ENCODE data around the gene ANXA5.

Gene ANXA5

GRCh38 chr4:121714548-121714947, 17.8 kb upstream of the ANXA5 start:
- ATAC-seq (ENCODE audit: low read depth), result no peak
- no peak overlapping the region for H3K4me3 ChIP-seq (ENCODE audit: severe bottlenecking)
- no peaks in the 10 kb centered on the region for H3K36me3 ChIP-seq (ENCODE audit: low read depth)
- H3K9me3 ChIP-seq (ENCODE audit: severe bottlenecking), result no peaks in the 10 kb centered on the region
- no peak overlapping the region for H3K27ac ChIP-seq (ENCODE audit: poor library complexity, severe bottlenecking)
- H3K27me3 ChIP-seq (ENCODE audit: insufficient read depth, poor library complexity, severe bottlenecking), result no peaks in the 10 kb centered on the region
- DNase-seq (ENCODE audit: low spot score), result no peak
- H3K4me1 ChIP-seq (ENCODE audit: insufficient read depth, poor library complexity, severe bottlenecking), result peaks cover 17% of the 10 kb centered on the region
- no peak for TF ChIP-seq CTCF (IDR thresholded peaks at IDR 0.05; ENCODE audit: poor library complexity, severe bottlenecking)

- TF ChIP-seq CTCF (IDR thresholded peaks at IDR 0.05; ENCODE audit: poor library complexity, severe bottlenecking), result no peak
- H3K36me3 ChIP-seq (ENCODE audit: low read depth), result no peaks in the 10 kb centered on the region
- DNase-seq (ENCODE audit: low spot score) (no peak), ATAC-seq (ENCODE audit: low read depth) (no peak)
- peak overlapping the region; percentile 80 for H3K27ac ChIP-seq (ENCODE audit: poor library complexity, severe bottlenecking)
- H3K27me3 ChIP-seq (ENCODE audit: insufficient read depth, poor library complexity, severe bottlenecking), result no peaks in the 10 kb centered on the region
- no peak overlapping the region for H3K4me3 ChIP-seq (ENCODE audit: severe bottlenecking)
- H3K9me3 ChIP-seq (ENCODE audit: severe bottlenecking), result no peaks in the 10 kb centered on the region
- H3K4me1 ChIP-seq (ENCODE audit: insufficient read depth, poor library complexity, severe bottlenecking), result peaks cover 17% of the 10 kb centered on the region
These were observed 16.0 kb upstream of the ANXA5 start for GRCh38 chr4:121712783-121713182.

- ATAC-seq (ENCODE audit: low read depth), result peak; percentile 39; the same call in 2 of the 3 replicates
- Histone ChIP-seq H3K4me3 (ENCODE audit: severe bottlenecking) (no peak overlapping the region), H3K27ac (ENCODE audit: poor library complexity, severe bottlenecking) (peak overlapping the region; percentile 80), H3K9me3 (ENCODE audit: severe bottlenecking) (no peaks in the 10 kb centered on the region), H3K36me3 (ENCODE audit: low read depth) (no peaks in the 10 kb centered on the region), H3K27me3 (ENCODE audit: insufficient read depth, poor library complexity, severe bottlenecking) (no peaks in the 10 kb centered on the region), H3K4me1 (ENCODE audit: insufficient read depth, poor library complexity, severe bottlenecking) (peaks cover 17% of the 10 kb centered on the region)
- TF ChIP-seq CTCF (IDR thresholded peaks at IDR 0.05; ENCODE audit: poor library complexity, severe bottlenecking), result no peak
- no peak for DNase-seq (ENCODE audit: low spot score)
These were observed 15.3 kb upstream of the ANXA5 start for GRCh38 chr4:121712001-121712651.

- no peaks in the 10 kb centered on the region for H3K9me3 ChIP-seq (ENCODE audit: severe bottlenecking)
- no peak for TF ChIP-seq CTCF (IDR thresholded peaks at IDR 0.05; ENCODE audit: poor library complexity, severe bottlenecking)
- no peak overlapping the region for H3K4me3 ChIP-seq (ENCODE audit: severe bottlenecking)
- peak overlapping the region; percentile 80 for H3K27ac ChIP-seq (ENCODE audit: poor library complexity, severe bottlenecking)
- peak; percentile 96 for DNase-seq (ENCODE audit: low spot score)
- H3K27me3 ChIP-seq (ENCODE audit: insufficient read depth, poor library complexity, severe bottlenecking), result no peaks in the 10 kb centered on the region
- H3K36me3 ChIP-seq (ENCODE audit: low read depth), result no peaks in the 10 kb centered on the region
- H3K4me1 ChIP-seq (ENCODE audit: insufficient read depth, poor library complexity, severe bottlenecking), result peaks cover 17% of the 10 kb centered on the region
- peak; percentile 100 for ATAC-seq (ENCODE audit: low read depth)
These were observed 14.7 kb upstream of the ANXA5 start for GRCh38 chr4:121711263-121712000.
